Measurements from ENCODE around the gene SCAMP2.

SCAMP2 gene

DNA sequence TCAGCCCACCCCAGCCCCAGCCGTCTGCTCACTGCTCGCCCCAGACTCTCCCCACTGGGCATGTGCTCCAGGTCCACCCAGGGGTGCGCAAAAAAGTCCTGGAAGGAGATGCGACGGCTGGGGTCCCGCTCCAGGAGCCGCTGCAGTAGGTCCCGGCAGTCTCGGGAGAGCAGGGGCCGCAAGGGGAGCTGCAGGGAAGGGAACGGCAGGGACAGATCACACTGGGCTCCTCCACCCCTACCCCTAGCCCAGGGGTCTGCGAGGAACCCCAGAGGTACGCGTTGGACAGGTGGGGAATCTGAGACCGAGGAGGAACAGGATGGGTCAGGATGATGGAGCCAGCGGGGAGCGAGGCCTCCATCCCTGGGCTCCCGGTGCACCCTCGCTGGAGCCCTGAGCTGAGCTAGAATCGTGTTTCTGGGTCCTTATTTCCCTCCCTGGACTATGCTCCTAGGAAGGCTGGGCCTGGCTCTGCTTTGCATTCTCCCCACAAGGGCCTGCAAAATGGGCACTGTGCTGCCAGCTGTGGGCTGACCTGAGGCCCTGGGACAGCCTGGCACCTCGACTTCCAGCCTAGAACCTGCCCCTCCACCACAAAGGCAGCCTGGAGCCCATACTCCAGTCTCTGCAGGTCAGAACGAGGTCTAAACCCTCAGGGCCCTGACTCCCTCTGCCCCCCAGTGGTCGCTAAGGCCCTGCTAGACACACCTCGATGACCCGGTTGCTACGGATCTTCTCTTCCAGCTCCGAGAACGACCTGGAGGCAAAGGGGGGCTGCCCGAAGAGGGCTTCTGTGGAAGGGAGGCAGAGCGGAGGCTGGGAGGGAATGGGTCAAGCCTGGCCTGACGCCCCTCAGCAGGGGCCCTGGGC lies 33.4 kb downstream of the SCAMP2 start:
- DNase-seq (ENCODE audit: low read depth in 1 of 2, low spot score in 1 of 2) = no peak

DNA sequence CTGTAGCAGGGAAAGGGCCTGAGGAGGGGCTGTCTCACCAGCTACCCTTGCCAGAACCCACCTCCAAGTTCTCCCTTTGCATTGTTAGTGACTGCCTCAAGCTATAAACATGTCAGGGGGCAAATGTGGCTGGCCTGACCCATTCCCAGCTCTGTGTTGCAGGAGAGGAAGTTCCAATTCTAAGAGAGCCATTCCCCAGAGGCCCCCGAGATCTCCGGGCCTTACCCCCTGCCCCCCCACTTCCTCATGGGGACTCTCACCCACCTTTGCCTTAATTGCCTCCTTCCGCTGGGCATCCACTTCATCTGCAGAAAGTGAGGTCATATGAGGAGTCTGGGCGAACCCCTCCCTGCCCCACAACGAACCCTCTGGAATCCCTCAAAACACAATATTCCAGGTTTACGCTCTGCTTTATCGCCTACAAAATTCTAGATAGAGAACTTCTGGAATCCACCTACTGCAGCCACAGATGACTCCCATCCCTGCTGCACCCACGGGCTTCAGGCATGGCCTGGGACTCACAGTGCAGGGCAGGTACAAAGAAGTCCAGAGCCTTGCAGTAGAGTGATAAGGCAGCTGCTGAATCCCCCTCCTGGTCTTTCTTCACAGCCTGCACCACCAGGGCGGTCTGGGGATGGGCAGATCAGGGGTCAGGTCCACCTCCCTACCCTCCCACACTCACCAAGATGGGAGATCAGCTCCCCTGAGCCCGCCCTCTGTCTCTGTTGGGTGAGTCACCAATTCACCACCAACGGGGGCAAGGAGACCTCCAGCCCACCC lies 34.2 kb downstream of the SCAMP2 start:
- no peak for DNase-seq (ENCODE audit: low read depth in 1 of 2, low spot score in 1 of 2)

DNA sequence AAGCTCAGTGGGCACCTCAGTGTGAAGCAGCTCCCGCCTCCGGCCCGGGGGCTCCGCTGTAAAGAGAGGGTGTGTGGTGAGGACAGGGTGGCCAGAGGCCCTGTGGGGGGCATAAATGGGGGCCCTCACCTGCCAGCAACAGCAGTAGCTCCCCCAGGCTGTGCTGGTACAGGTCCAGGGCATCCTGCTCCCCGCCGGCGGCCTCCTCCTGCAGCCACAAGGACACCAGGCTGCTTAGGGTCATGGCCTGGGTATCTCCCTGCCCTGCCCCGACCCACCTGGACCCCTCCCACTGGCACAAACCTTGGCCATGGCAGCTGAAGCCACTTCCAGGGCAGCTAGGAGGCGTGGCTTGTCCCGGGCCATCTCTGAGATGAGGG lies 35.0 kb downstream of the SCAMP2 start:
- no peak for DNase-seq (ENCODE audit: low read depth in 1 of 2, low spot score in 1 of 2)

DNA sequence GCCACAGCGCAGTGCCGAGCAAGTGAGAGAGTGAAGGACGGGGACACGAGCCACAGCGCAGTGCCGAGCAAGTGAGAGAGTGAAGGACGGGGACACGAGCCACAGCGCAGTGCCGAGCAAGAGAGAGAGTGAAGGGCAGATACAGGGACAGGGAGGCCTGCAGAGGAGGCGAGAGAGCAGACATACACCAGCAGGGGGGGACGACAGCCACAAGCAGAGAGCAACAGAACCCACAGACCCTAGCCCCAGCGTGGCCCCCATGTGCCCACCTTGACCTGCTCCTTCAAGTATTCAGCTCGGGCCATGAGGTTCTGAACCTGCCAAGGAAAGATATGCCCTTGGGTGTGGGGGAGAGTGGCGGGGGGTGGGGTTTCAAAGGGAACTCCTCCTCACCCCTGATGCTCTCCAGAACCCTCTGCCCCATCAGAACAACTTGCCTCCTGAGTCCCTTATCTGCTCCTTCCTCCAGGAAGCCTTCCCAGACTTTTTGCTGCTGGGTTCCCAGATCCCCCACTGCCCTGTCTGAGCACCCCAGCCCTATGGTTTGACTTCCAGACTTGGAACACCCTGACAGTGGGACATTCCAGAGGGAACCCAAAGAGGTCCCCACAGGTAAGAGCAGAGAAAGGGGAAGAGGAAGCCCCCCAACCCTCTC lies 35.6 kb downstream of the SCAMP2 start:
- no peak for DNase-seq (ENCODE audit: low read depth in 1 of 2, low spot score in 1 of 2)

DNA sequence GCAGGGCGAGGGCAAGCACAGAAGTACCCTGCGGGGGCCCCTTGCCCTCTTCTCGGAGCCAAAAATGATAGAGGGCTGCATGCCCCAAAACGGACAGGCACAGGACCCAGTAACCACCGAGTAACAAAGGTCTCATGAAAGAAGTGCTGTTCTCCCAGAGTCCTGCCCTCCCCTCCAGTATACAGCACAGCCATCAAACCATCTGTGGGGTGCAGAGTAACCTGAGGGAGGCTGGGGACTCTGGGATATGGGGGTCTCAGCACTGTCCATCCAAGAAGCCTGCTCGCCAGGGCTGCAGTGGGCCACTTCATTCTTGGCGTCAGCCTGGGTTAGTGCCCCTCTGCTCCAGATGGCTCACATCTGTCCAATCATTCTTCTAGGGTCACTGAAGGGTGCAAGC lies 36.3 kb downstream of the SCAMP2 start:
- DNase-seq (ENCODE audit: low read depth in 1 of 2, low spot score in 1 of 2) = no peak

DNA sequence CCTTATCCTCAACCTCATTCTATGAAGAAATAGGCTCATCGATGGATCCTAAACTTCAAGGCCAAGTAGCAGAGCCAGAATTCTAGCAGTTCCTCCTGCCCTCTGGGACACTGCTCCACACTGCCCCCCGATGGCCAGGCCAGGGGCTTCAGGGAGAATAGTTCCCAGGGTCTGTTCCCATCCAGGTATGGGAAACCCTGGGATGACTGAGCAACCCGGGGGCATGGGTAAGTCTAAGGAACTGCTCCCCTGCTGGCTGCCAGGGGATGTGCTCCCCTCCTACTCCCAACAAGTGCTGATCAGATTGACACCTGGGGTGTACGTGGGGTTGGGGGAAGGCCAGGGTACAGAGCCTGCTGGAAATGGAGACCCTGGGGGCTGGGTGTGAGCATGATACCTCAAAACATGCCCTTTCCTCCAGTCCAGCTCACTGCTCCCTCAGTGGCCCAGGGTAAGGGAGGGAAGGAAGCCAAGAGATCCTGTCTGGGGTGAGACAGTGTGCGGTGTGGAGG lies 37.8 kb downstream of the SCAMP2 start:
- no peak for DNase-seq (ENCODE audit: low read depth in 1 of 2, low spot score in 1 of 2)

DNA sequence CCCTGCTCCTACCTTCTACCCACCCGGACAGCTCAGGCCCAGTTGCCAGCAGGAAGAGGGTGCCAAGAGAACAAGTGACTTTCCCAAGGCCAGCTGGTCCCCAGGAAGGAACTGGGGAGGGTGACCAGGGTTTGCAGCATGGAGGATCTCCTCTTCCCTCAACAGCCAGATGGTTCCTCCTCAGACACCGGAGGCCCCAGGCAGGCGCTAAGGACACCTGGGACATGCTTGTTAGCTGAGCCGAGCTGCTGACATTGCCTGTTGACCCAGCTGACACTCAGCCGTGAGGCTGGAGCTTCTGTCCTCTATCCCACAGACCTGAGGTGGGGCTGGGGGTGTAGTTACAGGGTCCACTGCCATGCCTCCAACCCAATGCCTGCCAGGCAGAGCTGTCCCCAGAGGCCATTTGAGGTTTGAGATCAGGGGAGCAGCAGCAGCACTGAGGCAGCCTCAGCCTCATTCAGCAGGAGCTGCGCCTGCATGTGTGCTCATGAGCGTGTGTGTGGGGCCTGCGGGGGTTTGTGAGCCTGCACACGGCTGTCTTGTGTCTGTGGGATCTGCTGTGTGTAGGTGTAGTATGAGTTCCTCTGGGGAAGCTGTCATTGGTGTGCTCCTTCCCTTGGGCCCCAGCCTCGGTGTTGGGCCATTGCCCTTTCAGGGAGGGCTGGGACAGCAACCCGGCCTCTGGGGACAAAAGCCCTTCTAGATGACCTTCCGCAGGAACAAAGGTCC lies 39.6 kb downstream of the SCAMP2 start:
- DNase-seq (ENCODE audit: low read depth in 1 of 2, low spot score in 1 of 2) = no peak

DNA sequence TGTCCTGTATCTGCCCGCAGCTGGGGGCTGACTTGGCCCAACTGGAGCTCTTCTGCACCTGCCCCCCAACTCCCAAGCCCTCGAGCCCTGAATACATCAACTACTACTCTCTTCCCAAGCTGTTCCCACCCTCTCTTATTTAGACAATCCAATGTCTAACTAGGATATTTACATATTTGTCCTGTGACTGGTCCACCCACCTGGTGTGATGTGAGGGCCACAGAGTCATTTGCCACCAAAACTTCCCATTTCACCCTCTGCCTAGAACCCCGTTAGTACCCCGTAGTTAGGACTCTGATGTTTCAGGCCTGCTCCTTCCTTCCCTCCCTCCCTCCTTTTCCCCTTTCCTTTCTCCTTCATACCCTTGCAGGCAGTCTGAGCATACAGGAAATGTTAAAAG lies 40.3 kb downstream of the SCAMP2 start:
- DNase-seq (ENCODE audit: low read depth in 1 of 2, low spot score in 1 of 2) = no peak

DNA sequence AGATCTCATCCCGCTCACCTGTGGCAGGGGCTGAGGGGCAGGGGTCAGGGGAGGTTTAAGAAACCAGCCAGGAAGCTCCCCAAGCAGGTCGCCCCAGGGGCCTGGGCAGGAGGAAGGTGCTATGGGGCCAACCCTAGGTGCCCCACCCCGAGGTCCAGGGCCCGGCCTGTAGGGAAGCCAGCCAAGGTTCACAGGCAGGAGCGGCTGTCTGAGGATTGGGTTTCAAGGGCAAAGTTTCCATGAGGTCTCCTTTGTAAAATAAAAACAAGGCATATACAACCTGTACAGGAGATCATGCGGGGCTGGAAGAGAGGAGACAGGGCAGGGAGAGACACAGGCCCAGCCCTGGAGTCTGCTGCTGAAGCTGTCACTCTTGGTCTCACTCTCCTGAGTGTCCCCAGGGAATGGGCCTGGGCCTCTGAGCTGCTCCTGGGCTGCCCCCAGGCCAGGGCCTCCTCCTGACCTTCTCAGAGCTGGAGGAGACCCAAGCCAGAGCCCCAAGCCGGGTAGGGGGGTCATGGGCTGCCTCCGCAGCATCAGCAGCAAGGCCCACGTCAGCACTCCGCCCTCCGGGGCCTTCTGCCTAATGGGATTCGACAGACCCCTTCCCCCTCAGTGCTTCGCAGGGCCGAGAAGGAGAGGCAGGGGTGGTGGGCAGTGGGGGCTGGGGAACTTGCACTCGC lies 41.2 kb downstream of the SCAMP2 start:
- no peak for DNase-seq (ENCODE audit: low read depth in 1 of 2, low spot score in 1 of 2)

DNA sequence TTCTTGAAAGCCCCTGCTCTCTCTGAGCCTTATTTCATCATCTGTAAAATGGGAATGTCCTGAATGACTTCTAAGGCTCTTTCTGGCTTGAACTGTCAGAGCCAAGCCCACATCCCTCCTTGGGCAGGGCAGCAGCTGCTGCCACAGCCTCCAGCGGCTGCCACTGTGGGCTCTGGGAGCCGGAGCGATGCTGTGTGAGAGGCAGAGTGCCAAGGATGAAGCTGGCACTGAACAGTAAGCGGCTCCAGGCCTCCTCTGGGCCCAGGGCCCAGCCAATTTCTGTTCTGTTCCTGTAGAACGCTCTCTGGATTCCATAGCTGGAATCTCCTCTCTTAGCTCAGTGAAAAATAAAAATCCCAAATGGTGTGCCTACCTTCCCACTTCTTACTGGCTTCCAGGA lies 42.3 kb downstream of the SCAMP2 start:
- no peak for DNase-seq (ENCODE audit: low read depth in 1 of 2, low spot score in 1 of 2)

DNA sequence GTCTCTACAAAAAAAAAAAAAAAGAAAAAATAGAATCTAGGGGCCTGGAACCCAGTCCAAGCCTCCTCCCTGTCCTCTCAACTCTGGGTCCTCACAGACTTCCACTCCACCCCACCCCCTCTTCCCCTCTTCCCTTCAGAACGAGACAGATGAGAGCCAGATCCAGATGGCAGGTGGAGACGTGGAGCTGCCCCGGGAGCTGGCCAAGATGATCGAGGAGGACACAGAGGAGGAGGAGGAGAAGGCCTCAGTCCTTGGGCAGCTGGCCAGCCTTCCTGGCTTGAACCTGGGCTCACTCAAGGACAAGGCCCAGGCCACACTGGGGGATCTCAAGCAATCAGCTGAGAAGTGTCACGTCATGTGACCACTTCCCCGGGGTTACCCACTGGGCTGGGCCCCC lies 43.2 kb downstream of the SCAMP2 start:
- DNase-seq (ENCODE audit: low read depth in 1 of 2, low spot score in 1 of 2) = no peak

DNA sequence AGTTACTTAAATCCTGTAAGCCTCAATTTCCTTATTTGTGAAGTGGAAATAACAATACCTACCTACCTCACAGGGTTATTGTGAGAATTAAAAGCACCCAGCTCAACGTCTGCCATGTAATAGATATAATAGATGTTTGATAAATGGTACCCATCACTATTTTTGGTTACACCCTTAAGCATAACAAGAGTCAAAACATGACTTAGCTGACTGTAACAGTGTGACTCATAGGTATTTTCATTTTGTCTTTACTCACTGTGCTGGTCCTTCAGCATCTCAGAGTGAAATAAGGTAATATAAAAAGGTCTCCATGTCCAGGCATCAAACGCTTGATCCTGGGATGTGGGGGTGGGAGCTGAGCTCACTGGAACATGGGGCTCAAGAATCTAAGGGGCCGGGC lies 43.7 kb downstream of the SCAMP2 start:
- no peak for DNase-seq (ENCODE audit: low read depth in 1 of 2, low spot score in 1 of 2)

DNA sequence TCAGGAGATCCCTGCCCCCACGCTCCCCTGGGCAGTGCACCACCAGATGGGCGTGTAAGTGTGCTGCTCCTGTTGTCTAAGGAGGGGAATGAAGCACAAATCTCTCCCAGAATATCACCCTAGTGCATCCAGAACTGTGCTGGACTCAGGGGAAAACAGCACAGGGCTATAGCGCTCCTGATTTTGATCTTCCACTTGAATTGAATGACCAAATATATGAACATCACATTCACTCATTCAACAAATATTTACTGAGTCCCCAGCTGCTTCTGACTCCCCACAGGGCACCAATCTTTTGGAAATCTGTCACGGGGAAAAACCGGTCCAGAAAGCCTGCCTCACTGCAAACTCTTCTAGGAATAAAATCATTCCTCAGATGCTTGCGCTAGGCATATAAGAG lies 44.3 kb downstream of the SCAMP2 start:
- no peak for DNase-seq (ENCODE audit: low read depth in 1 of 2, low spot score in 1 of 2)

DNA sequence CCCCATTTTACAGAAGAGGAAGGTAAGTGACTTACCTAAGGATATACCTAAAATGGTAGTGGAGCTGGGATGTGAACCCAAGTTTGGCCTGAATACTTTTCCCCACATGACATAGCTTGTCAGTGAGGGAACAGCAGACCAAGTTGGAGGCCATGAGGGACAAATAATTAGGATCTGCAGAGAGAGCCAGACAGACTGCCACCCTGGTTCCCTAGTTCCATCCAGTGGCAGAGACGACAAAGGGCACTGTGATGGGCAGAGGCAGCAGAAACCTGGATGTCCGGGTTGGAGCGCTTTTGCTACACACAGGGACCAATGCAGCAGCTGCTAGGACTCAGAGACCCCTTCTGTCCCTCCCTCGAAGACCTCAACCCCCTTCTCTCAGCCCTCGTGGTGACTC lies 45.6 kb downstream of the SCAMP2 start:
- no peak for DNase-seq (ENCODE audit: low read depth in 1 of 2, low spot score in 1 of 2)

DNA sequence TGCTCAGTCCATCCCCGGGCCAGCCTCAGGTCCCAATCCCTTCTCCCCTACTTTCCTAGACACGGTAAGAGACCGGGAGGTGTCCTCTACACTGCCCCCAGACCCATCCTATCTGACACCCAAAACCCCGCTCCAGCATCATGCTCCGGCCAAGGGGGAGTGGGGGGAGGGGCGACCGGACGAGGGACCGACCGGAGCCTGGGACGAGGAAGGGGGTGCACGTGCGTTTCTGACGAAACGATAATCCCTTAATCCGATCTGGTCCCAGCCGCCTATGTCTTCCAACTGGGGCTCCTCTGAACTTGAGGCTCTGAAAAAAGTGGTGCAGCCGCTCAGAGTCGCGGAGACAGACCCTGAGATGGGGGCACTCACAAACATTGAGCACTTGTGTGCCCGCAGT lies 46.2 kb downstream of the SCAMP2 start:
- no peak for DNase-seq (ENCODE audit: low read depth in 1 of 2, low spot score in 1 of 2)

DNA sequence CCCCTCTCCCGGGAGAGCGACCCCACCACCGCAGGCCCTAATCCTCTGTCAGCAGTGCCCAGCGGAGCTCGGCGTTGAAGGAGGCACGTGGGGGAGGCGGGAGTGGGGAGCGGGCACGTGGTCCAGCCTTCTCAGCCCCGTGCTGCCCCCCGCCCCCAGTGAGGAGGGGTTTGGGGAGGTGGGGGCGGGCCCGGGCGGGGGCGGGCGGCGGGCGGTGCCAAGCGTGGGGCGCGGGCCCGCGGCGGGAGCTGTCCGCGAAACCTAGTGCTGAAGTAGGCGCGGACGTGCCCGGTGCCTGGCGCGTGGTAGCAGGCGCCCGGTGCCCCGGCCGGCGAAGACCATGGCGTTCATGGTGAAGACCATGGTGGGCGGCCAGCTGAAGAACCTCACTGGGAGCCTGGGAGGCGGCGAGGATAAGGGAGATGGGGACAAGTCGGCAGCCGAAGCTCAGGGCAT lies 46.8 kb downstream of the SCAMP2 start, which contains the start of gene CPLX3:
Gene CPLX3 (plus strand): TSS at position 264 of the 456 bp plus-strand sequence. CDS start 77 bp downstream, at position 341.
- peak in 1 of 2 donors; percentile 22 for DNase-seq (ENCODE audit: low read depth in 1 of 2, low spot score in 1 of 2)

DNA sequence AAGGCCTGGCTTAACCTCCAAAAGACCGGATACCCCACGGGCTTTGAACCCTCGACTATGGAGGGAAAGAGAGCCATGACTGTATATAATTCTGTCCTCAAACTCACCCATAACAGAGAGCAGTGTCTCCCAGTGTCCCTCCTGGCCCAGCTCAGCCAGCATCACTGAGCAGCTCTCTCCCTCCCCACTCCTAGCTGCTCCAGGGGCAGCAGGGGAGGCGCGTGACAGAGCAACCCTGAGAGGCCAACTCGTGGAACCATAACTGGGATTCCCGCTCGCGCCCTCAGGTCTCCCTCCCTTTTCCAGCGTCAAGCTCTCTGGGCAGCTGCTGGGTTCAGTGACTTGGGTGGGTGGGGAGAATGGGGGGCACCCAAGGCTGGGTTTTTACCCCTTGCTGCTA lies 47.3 kb downstream of the SCAMP2 start:
- no peak for DNase-seq (ENCODE audit: low read depth in 1 of 2, low spot score in 1 of 2)

DNA sequence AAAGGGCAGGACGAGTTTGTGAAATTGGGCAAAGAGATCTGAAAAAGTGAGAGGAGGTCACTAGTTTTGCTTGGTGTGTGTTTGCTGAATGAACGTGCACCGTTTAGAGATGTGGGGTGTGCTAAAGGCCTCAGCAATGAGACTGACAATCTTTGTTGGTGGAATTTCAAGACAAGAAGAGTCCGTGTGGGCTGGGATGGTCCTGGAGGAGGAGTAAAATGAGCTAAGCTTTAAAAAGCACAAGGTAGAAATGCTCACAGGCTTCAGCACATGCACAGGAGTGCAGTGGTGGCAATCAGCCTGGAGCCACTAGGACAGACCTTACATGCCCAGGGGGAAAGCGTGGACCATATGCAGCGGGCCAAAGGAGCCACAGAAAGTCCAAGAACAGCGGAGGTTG lies 48.2 kb downstream of the SCAMP2 start:
- DNase-seq (ENCODE audit: low read depth in 1 of 2, low spot score in 1 of 2) = no peak

DNA sequence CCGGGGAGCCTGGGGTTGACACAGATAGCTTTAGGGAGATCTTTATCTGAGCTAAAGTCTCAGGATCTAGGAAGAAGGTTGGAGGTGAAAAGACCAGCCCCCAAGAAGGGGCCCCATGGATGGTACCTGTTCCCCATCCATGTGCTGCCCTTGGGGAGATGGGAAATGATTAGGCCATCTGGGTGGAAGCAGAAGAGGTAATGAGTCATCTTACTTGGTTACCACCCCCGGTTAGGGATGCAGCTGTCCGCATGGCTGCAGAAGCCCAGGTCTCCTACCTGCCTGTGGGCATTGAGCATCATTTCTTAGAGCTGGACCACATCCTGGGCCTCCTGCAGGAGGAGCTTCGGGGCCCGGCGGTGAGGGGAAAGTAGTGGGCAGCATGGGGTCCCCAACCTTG lies 49.8 kb downstream of the SCAMP2 start:
- DNase-seq (ENCODE audit: low read depth in 1 of 2, low spot score in 1 of 2) = no peak

DNA sequence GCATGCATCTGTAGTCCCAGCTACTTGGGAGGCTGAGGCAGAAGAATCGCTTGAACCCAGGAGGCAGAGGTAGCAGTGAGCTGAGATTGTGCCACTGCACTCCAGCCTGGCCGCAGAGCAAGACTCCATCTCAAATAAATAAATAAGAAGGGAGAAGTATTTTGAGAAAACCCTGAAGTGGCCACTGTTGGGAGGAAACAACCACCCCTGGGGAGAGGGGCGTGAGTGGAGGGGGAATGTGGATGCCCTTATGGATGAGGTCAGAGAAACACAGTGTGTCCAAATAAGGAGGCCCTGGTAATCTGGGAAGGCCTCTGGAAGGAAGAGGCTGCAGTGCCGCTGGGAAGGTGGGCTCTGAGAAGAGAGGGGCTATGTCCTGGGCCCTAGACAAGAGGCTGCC lies 50.9 kb downstream of the SCAMP2 start:
- DNase-seq (ENCODE audit: low read depth in 1 of 2, low spot score in 1 of 2) = no peak

Measured in activated T-helper 1 cell treated with anti-CD3 and anti-CD28 coated beads, Interleukin-2, amount 50 U/mL, for 16 hours (primary cell).